NCI-H2171 (cell line): Measurements from ENCODE around the gene CELA3B.
A peak's percentile ranks its signal among the peaks of the same experiment; 100 is the strongest.
"Not testable (repeated sequence)": the region's sequence is repeated elsewhere in the genome, so short reads cannot be mapped to it uniquely, and the experiment has no call there.

Experiments used
- DNase-seq: peaks from one replicate; lab custom pipeline; 2025; lab: John Stamatoyannopoulos, UW

CELA3B gene

GRCh38 chr1:21976703-21977239 lies at the start of gene CELA3B:
TSS of gene CELA3B (plus strand) at chr1:21977022. CDS start at chr1:21977040, 18 bp downstream.
- DNase-seq: not testable (repeated sequence)

GRCh38 chr1:21927533-21928237 lies 49.1 kb upstream of the CELA3B start:
- DNase-seq: no peak

- DNase-seq: no peak
These were observed 46.7 kb upstream of the CELA3B start for GRCh38 chr1:21930080-21930571.

- DNase-seq: no peak
These were observed 46.1 kb upstream of the CELA3B start for GRCh38 chr1:21930629-21931170.

- no peak for DNase-seq
These were observed 45.4 kb upstream of the CELA3B start for GRCh38 chr1:21931171-21932093.

- no peak for DNase-seq
These were observed 44.7 kb upstream of the CELA3B start for GRCh38 chr1:21932127-21932526.

- peak; percentile 80 for DNase-seq
These were observed 43.2 kb upstream of the CELA3B start for GRCh38 chr1:21933397-21934248.

- DNase-seq: no peak
These were observed 41.4 kb upstream of the CELA3B start for GRCh38 chr1:21935393-21935804.

- no peak for DNase-seq
These were observed 40.9 kb upstream of the CELA3B start for GRCh38 chr1:21935891-21936365.

- DNase-seq: no peak
These were observed 40.3 kb upstream of the CELA3B start for GRCh38 chr1:21936366-21937031.

GRCh38 chr1:21937034-21937371 lies 39.8 kb upstream of the CELA3B start, which contains the start of gene HSPG2:
TSS of gene HSPG2 (minus strand) at chr1:21937310. CDS start at chr1:21937217, 93 bp downstream.
- no peak for DNase-seq

- peak; percentile 81 for DNase-seq
These were observed 39.3 kb upstream of the CELA3B start for GRCh38 chr1:21937372-21938121.

GRCh38 chr1:21938732-21939538 lies 37.9 kb upstream of the CELA3B start:
- DNase-seq: no peak

GRCh38 chr1:21939650-21940374 lies 37.0 kb upstream of the CELA3B start:
- DNase-seq: no peak

GRCh38 chr1:21940492-21940891 lies 36.3 kb upstream of the CELA3B start:
- no peak for DNase-seq

- no peak for DNase-seq
These were observed 35.5 kb upstream of the CELA3B start for GRCh38 chr1:21941370-21941769.

GRCh38 chr1:21942464-21942863 lies 34.4 kb upstream of the CELA3B start:
- no peak for DNase-seq

GRCh38 chr1:21942959-21943640 lies 33.7 kb upstream of the CELA3B start:
- DNase-seq: not testable (repeated sequence)
